Stimulated activated CD4-positive, alpha-beta T cell treated with anti-CD3 and anti-CD28 coated beads, Interleukin-15, amount 100 ng/mL, for 24 hours (primary cell): ENCODE results near the gene CISH.

Source experiments
- DNase-seq: peaks from one replicate; pipeline ENCODE4 v3.0.0-alpha.2; 2020

CISH gene

GRCh38 chr3:50592568-50592967 is 19.0 kb downstream of the CISH start:
- peak; percentile 46 for DNase-seq

DNA sequence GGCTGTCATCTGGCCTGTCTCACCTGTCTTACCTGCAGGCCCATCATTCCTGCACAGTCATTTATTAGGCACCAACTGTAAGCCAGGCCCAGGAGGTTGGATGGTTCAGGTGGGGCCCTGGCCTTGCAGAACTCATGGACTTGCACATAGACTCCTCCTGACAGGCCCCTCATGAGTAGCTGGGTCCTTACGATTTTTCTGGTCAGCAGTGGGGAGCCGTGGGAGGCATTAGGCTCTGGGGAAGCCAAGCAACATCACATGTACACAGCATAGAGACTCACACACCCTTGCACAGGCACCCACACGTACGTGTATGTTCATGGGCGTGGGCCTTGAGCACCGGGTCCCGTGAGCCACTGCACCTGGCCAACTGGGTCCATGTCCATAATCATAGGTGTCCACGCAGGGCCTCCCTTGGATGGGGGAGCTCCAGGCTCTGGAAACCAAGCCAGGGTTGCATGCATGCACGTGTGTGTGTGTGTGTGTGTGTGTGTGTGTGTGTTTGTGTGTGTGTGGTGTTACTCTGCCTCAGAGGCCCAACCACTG is 20.3 kb downstream of the CISH start:
- DNase-seq, result peak; percentile 61

GRCh38 chr3:50588759-50589433 is 22.7 kb downstream of the CISH start:
- no peak for DNase-seq

- DNase-seq, result peak; percentile 93
These were observed 23.5 kb downstream of the CISH start for GRCh38 chr3:50587806-50588758.

DNA sequence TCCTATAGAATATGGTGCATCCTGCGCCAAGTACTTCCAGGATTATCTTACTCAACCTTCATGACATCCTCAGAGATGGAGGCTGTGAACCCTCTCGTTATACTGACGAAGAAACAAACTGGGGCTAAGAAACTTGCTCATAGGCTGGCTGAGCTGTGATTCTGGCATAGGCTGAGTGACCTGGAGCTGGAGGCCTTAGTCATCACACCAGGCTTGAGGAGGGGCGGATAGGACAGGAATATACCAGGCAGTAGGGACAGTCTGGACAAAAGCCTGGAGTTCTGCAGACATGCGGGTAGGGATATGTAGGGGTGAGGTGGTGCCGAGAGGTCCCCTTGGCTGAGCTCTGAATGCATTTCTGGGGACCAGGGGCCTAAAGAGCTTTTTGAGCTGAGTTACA is 24.2 kb downstream of the CISH start:
- no peak for DNase-seq

DNA sequence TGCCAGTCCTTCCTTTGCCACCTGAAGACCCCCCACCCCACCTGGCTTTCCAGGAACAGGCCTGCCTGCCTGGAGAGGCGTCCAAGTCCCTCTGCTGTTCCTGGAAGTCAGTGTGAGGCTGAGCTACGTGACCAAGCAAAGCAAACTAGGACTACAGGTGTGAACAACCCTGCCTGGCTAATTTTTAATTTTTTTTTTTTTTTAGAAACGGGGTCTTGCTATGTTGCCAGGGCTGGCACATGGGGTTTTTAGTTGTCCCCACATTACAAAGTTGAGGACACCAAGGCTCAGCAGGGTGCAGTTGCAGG is 24.9 kb downstream of the CISH start:
- DNase-seq, result no peak

- DNase-seq, result peak; percentile 79
These were observed 25.4 kb downstream of the CISH start for GRCh38 chr3:50585919-50586762.

GRCh38 chr3:50584391-50584790 is 27.2 kb downstream of the CISH start:
- no peak for DNase-seq

DNA sequence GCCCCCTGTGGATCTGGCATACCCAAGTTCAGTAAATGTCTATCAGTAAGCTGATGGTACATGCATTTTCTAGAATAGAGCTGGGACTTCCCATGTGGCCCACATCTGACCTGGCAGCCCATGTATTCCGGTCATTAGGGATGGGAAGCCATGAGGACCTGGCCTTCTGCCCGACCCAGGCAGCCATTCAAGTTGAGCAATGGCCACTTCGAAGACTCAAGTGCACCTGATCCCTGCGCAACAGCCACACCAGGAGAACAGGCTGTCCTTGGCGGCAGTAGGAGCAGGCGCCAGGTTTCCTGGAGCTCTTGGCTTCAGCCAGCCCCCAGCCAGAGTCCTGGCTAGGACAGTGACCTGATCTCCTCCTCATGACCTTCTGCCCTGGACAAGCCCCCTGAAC is 27.7 kb downstream of the CISH start:
- DNase-seq, result no peak

GRCh38 chr3:50582083-50582482 is 29.5 kb downstream of the CISH start:
- DNase-seq, result no peak

DNA sequence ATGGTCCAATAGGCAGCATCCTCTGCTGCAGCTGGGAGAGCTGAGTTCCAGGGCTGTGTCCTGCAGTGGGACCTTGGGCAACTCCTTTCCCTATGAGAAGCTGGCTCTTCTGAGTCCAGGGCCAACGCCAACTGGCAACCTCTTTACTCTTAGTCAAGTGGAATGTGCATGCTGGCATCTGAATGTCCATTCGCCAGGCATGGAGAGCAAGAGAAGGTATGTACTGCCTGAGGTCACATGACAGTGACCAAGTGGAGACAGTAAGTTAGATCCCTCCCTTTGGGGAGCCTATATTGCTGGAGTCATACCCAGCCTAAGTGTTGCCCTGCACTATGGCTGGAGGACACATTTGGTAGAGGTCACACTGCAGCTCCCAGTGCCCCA is 30.1 kb downstream of the CISH start:
- no peak for DNase-seq

- no peak for DNase-seq
These were observed 30.7 kb downstream of the CISH start for GRCh38 chr3:50580683-50581458.

DNA sequence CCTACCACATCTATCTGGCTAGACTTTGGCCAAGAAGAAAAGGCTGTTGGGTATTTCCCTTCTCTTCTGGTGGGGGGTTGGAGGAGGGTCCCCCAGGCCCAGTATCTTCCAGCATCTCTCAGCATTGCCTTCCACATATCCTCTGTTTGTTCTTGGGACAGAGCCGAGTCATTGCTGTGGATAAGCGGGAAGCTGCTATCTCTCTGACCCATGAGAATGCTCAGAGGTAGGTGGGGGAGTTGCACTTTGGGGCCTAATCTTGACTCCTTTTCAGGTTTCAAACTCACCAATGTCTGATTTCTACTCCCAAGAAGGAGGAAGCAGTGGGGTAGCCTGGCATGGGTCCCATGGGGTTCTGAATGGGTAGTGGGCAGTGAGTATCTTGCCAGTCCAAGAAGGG is 34.2 kb downstream of the CISH start:
- no peak for DNase-seq

- DNase-seq, result no peak
These were observed 36.2 kb downstream of the CISH start for GRCh38 chr3:50575372-50575771.

- DNase-seq, result peak; percentile 57
These were observed 37.1 kb downstream of the CISH start for GRCh38 chr3:50574444-50574831.

DNA sequence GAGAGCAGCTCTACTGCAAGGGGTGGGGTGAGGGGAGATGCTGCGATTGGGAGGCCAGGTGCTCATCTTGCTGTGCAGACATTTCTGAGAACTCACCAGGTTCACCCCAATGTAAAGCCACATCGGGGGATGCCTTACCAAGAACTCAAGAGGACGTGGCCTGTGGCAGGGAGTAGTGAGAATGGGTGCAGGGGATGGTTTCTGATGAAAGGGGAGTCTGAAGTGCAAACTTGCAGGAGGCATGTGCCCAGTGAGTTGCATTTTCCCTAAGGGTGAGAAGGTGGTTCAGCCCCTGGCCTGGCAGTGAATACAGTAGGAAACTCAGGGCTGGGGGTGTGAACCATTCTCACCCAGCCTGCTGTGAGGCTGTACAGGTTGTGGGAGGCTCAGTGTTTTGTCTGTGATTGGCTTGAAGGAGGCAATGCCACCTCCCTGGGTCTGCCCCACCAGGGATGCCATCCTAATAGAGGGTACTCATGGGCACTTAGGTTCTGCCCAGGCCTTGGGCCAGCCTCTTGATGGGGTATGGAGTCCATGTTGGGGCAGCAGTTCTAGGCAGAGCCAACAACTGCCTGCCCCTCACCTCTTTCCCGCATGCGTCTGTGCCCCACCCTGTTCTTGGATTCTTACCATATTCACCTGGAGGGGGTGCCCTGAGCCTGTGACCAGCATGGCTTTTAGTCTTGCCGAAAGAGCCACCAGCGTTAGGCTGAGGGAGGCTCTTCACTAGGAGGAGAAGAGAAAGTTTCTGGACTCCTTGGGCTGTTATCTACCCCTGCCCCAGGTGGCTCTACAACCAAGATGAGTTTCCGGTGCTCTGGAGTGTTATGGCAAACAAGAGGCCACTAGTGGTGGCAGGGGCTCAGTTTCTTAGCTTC is 37.8 kb downstream of the CISH start:
- DNase-seq, result peak; percentile 86

DNA sequence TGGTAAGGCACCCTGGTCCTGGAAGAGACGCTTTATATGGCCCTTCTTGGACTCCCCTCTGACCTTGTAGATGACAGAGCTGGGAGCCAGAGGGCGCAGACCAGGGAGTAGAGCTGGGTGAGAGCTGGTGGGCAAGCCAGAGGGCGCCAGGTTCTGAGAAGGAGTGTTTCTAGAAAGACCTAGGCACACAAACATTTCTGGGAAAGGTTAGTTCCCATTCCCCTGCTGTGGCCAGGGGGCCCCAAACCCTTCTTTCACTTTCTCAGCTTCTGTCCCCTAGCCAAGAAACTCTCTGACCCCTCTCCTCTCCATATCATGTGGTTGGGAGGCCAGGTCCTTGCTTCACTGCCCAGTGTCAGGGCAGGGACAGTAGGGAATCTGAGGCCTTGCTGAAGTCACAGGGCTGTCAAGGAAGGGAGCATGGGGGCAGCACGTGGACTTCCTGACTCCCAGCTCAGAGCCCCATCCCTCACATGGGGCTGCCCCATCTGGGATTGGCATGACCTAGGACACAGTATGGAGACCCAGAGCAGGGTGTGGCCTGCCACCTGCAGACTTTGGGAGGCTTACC is 38.7 kb downstream of the CISH start:
- peak; percentile 67 for DNase-seq

- peak; percentile 88 for DNase-seq
These were observed 39.4 kb downstream of the CISH start for GRCh38 chr3:50572158-50572557.

GRCh38 chr3:50571486-50571885 is 40.1 kb downstream of the CISH start:
- DNase-seq, result peak; percentile 23

DNA sequence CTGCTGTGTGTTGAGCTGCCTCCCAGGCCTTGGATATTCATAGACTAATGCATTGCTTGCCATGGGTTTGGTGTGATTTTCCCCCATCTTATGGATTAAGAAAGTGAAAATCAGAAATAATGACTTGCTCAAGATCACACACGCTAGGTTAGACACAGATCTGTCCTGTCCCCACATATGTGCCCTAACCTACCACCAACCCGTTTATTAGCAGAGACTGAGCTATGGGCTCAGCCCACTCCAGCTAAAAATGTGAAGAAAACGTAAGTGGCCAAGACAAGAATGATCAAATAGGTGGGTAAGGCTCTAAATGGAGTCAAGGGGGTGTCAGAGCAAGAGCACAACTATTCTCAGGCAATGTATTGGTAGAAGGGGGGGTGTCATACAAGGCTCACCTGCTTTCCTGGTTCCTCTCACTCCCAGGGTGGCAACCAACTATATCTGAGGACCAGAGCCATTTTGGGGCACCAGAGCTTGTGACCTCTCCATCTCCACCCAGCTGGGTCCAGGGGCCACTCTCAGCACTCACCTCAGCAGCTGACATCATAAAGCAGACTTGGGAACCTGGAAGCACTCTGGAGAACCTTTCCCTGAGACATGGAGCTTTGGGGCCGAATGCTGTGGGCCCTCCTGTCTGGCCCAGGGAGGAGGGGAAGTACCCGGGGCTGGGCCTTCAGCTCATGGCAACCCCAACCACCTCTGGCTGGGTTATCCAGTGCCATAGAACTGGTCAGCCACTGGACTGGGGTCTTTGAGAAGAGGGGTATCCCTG is 40.9 kb downstream of the CISH start:
- peak; percentile 30 for DNase-seq
